ENCODE data around the gene CES3. TPM values are rescaled to one million over a fixed set of nuclear protein-coding genes. Genes with fewer than 3 reads are reported as not detected.

The CES3 gene
- total RNA-seq, 1 experiment from 2014 or later: 0.95 TPM

- Histone ChIP-seq H3K4me1 (peaks cover 9% of the 10 kb centered on the region; the same call in 1 of the 2 replicates), H3K9me3 (no peaks in the 10 kb centered on the region), H3K4me3 (ENCODE audit: low read depth, low read length) (peak overlapping the region; percentile 31), H3K27me3 (replicated peaks; ENCODE audit: control insufficient read depth, insufficient read depth, low read length) (no peaks in the 10 kb centered on the region), H3K36me3 (ENCODE audit: control insufficient read depth, insufficient read depth, low read length) (no peaks in the 10 kb centered on the region)
- BruUV-seq (replicated peaks): no TSS peak
- Mint-ChIP-seq H3K27ac (ENCODE audit: unreplicated experiment) (no peak overlapping the region), H3K4me1 (ENCODE audit: low read depth, unreplicated experiment) (no peaks in the 10 kb centered on the region), H3K4me3 (ENCODE audit: unreplicated experiment) (peak overlapping the region; percentile 54), H3K9me3 (ENCODE audit: unreplicated experiment) (no peaks in the 10 kb centered on the region), H3K36me3 (ENCODE audit: insufficient read depth, unreplicated experiment) (no peaks in the 10 kb centered on the region), H3K27me3 (ENCODE audit: insufficient read depth, unreplicated experiment) (no peaks in the 10 kb centered on the region)
- peak in 1 of 2 experiments; percentile 29 for DNase-seq
- no peak for TF ChIP-seq CTCF (IDR thresholded peaks at IDR 0.05; ENCODE audit: insufficient read depth in 1 of 2, low read depth in 1 of 2, low read length in 1 of 2, severe bottlenecking in 1 of 2, unreplicated experiment in 1 of 2)
- intact Hi-C loops (cut with micrococcal nuclease; ENCODE audit: unreplicated experiment): loop anchor here (1.0 to 2.0 kb wide), 4 partner anchors 37 to 169 kb away; partner anchors contain the start of gene MATCAP1
- ChIA-PET CTCF (interaction anchor here (0.9 to 1.4 kb wide), 4 partner anchors 136 to 146 kb away, joined by 3 to 5 read pairs (median 4); partner anchors contain the start of genes B3GNT9, FBXL8 and TRADD), POLR2A (no interaction called here)
Observed at GRCh38 chr16:67014634-67015312, 53.7 kb downstream of the CES3 start.

GRCh38 chr16:67015313-67015731, 54.3 kb downstream of the CES3 start:
- ChIA-PET CTCF (interaction anchor here (1.2 kb wide), 1 partner anchor 62 kb away, joined by 3 read pairs; no protein-coding TSS in a partner anchor), POLR2A (no interaction called here)
- no peaks in the 10 kb centered on the region for H3K27me3 ChIP-seq (replicated peaks; ENCODE audit: control insufficient read depth, insufficient read depth, low read length)
- H3K27me3 Mint-ChIP-seq (ENCODE audit: insufficient read depth, unreplicated experiment): no peaks in the 10 kb centered on the region
- H3K27ac Mint-ChIP-seq (ENCODE audit: unreplicated experiment): no peak overlapping the region
- intact Hi-C loops (cut with micrococcal nuclease; ENCODE audit: unreplicated experiment): loop anchor here (1.0 to 2.0 kb wide), 4 partner anchors 38 to 168 kb away; partner anchors contain the start of gene MATCAP1
- no peaks in the 10 kb centered on the region for H3K36me3 Mint-ChIP-seq (ENCODE audit: insufficient read depth, unreplicated experiment)
- no peaks in the 10 kb centered on the region for H3K9me3 ChIP-seq
- H3K9me3 Mint-ChIP-seq (ENCODE audit: unreplicated experiment): no peaks in the 10 kb centered on the region
- H3K36me3 ChIP-seq (ENCODE audit: control insufficient read depth, insufficient read depth, low read length): no peaks in the 10 kb centered on the region
- H3K4me1 Mint-ChIP-seq (ENCODE audit: low read depth, unreplicated experiment): no peaks in the 10 kb centered on the region
- BruUV-seq (replicated peaks): no TSS peak
- H3K4me3 Mint-ChIP-seq (ENCODE audit: unreplicated experiment): no peak overlapping the region
- peak; percentile 32 to 45 for TF ChIP-seq CTCF (IDR thresholded peaks at IDR 0.05; ENCODE audit: insufficient read depth in 1 of 2, low read depth in 1 of 2, low read length in 1 of 2, severe bottlenecking in 1 of 2, unreplicated experiment in 1 of 2)
- peak; percentile 48 to 51 for DNase-seq
- peaks cover 9% of the 10 kb centered on the region; the same call in 1 of the 2 replicates for H3K4me1 ChIP-seq
- H3K4me3 ChIP-seq (ENCODE audit: low read depth, low read length): no peak overlapping the region

- H3K36me3 Mint-ChIP-seq (ENCODE audit: insufficient read depth, unreplicated experiment): no peaks in the 10 kb centered on the region
- CTCF ChIA-PET: interaction anchor here (0.7 to 1.2 kb wide), 2 partner anchors 62 to 139 kb away, joined by 3 read pairs; no protein-coding TSS in a partner anchor
- BruUV-seq (replicated peaks): no TSS peak
Observed at GRCh38 chr16:67016143-67016542, 55.1 kb downstream of the CES3 start.

More at GRCh38 chr16:67016143-67016542, 55.1 kb downstream of the CES3 start:
- H3K36me3 ChIP-seq (ENCODE audit: control insufficient read depth, insufficient read depth, low read length): no peaks in the 10 kb centered on the region
- intact Hi-C loops (cut with micrococcal nuclease; ENCODE audit: unreplicated experiment): no loop called here
- H3K4me3 ChIP-seq (ENCODE audit: low read depth, low read length): no peak overlapping the region
- H3K27me3 Mint-ChIP-seq (ENCODE audit: insufficient read depth, unreplicated experiment): no peaks in the 10 kb centered on the region
- TF ChIP-seq CTCF (IDR thresholded peaks at IDR 0.05; ENCODE audit: insufficient read depth in 1 of 2, low read depth in 1 of 2, low read length in 1 of 2, severe bottlenecking in 1 of 2, unreplicated experiment in 1 of 2): no peak
- no peaks in the 10 kb centered on the region for H3K9me3 ChIP-seq
- H3K27ac Mint-ChIP-seq (ENCODE audit: unreplicated experiment): no peak overlapping the region
- H3K4me1 Mint-ChIP-seq (ENCODE audit: low read depth, unreplicated experiment): peaks cover 7% of the 10 kb centered on the region
- no peaks in the 10 kb centered on the region for H3K9me3 Mint-ChIP-seq (ENCODE audit: unreplicated experiment)
- DNase-seq: peak in 1 of 2 experiments; percentile 26
- H3K27me3 ChIP-seq (replicated peaks; ENCODE audit: control insufficient read depth, insufficient read depth, low read length): no peaks in the 10 kb centered on the region
- H3K4me3 Mint-ChIP-seq (ENCODE audit: unreplicated experiment): no peak overlapping the region
- POLR2A ChIA-PET: no interaction called here
- peaks cover 9% of the 10 kb centered on the region; the same call in 1 of the 2 replicates for H3K4me1 ChIP-seq
